GM19193 (cell line): ENCODE results near the gene MEGF8.

Experiments used
- POLR2A ChIP-seq: IDR thresholded peaks from 4 replicates; pipeline ENCODE4 v1.6.1; 2011; ENCODE audit not compliant: insufficient read depth, insufficient read length; ENCODE audit errors: extremely low read depth

Gene MEGF8

GRCh38 chr19:42291435-42291810 is 34.0 kb upstream of the MEGF8 start:
- no peak for TF ChIP-seq POLR2A

- no peak for TF ChIP-seq POLR2A
Measured at GRCh38 chr19:42292042-42292960, 33.1 kb upstream of the MEGF8 start.

DNA sequence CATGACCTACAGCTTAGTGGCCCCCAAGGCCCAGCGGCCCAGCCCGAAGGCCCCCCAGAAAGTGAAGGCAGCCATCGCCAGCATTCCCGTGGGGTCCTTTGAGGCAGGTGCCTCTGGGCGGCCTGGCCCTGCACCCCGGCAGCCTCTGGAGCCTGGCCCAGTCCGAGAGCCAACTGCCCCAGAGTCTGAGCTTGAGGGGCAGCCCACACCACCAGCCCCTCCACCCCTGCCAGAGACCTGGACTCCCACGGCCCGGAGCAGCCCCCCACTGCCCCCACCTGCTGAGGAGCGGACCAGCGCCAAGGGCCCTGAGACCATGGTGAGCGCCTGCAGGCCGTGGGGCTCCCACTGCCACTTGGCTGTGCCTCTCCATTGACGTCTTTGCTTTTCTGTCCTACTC is 32.5 kb upstream of the MEGF8 start:
- TF ChIP-seq POLR2A: no peak

DNA sequence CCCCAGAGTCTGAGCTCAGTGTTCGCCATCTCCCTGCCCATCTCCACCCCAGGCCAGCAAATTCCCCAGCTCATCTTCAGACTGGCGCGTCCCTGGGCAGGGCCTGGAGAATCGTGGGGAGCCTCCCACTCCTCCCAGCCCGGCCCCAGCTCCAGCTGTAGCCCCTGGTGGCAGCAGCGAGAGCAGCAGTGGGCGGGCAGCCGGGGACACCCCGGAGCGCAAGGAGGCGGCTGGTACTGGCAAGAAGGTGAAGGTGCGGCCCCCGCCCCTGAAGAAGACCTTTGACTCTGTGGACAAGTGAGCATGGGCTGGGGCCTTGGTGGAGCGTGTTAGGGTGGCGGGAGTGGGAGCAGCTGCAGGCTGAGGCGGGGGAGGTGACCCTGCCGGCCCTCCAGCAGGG is 31.9 kb upstream of the MEGF8 start:
- TF ChIP-seq POLR2A: no peak

DNA sequence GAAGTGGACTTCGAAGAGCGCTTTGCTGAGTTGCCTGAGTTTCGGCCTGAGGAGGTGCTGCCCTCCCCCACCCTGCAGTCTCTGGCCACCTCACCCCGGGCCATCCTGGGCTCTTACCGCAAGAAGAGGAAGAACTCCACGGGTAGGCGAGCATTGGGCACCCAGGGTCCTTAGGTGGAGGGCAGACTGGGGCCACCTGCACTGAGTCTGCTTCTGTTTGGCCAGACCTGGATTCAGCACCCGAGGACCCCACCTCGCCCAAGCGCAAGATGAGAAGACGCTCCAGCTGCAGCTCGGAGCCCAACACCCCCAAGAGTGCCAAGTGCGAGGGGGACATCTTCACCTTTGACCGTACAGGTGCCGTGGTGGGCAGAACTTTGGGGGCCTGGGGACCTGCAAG is 31.5 kb upstream of the MEGF8 start:
- no peak for TF ChIP-seq POLR2A

DNA sequence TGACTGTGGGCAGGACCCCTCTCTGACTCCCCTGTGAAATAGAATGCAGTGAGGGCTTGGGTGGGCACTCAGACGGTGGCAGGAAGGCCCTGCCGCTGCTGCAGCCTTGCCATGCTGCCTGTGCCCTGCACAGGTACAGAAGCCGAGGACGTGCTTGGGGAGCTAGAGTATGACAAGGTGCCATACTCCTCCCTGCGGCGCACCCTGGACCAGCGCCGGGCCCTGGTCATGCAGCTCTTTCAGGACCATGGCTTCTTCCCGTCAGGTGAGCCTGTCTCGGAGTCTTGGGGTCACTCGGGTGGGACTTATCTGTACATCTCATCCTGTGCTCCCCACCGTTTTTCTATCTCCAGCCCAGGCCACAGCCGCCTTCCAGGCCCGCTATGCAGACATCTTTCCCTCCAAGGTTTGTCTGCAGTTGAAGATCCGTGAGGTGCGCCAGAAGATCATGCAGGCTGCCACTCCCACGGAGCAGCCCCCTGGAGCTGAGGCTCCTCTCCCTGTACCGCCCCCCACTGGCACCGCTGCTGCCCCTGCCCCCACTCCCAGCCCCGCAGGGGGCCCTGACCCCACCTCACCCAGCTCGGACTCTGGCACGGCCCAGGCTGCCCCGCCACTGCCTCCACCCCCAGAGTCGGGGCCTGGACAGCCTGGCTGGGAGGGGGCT is 30.8 kb upstream of the MEGF8 start:
- no peak for TF ChIP-seq POLR2A

DNA sequence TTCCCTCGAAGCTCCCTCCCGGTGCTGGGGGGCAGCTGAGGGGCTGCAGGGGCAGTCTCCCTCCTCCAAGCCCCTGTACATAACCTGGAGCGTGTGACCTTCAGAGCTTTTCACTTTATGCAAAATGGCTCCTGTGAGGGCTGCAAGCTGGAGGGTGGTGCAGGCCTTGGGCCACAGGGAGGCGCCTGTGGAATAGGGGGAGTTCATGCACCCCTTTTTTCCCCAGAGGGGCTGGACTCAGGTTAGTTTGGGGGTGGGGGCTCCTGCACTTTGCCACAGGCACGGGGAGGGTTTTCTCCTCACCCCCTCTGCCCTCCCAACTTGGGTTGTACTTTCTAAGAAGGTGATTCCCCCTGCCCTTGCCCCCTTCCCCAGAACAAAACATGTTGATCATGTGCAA is 30.1 kb upstream of the MEGF8 start:
- TF ChIP-seq POLR2A: no peak

DNA sequence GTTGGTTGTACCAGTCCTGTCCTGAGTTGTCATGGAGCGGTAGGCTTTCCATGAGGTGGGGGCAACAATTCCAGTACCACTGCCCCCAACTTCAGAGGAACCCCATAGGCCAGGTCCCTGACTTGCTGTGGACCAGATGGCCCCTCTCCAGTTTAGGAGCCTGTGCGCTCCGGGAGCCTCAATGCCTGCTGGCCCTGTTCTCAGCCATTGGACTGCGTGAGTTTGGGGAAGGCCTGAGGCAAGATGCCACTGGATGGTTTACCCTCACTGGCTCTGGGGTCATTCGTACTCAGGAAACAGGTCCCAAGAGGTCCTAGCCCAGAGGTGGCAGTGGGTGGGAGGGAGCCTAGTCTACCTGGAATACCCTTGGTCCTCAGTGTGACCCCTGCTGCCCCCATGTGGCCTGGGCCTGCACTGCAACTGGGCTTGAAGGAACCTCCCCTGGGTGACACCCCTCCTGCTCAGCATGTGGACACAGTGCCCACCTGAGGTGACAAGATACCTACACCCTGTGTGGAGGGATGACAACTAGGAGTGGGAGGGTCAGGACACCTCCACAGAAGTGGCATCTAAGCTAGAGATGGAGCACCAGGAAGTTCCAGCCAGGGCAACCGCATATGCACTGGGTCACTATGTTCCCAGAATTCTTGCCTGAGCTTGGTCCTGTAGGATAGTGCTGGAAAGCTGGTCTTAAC is 29.5 kb upstream of the MEGF8 start:
- TF ChIP-seq POLR2A: no peak

GRCh38 chr19:42297039-42297438 is 28.4 kb upstream of the MEGF8 start:
- peak; percentile 22 for TF ChIP-seq POLR2A

DNA sequence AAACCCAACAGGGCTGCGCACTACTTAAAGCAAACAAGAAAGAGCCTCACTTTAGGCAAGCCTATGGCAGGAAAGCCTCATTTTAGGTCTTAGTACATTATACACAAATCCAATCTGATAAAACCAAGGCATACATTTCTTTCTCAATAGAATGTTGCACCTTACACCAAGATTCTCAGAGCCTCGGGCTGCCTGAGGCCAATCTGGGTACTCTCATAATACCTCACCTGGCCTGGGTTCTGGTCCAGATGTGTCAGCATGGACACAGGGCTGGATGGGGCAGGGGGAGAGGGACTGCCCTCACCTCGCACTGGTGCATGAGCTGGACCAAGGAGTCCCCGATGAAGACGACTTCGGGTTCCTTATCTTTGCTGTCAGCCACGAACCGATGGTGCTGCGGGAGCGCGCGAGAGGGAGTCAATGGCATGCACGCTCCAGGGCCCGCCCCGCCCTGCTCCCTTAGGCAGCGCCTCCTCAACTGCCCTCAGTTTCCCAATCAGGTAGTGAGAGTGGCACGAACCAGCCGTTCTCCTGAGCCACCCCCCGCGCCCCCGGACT is 23.7 kb upstream of the MEGF8 start, which contains the start of gene PRR19:
PRR19 (plus strand) TSS at position 487 of the 558 bp plus-strand sequence. CDS start 7,453 bp downstream, outside the sequence.
- TF ChIP-seq POLR2A: no peak

DNA sequence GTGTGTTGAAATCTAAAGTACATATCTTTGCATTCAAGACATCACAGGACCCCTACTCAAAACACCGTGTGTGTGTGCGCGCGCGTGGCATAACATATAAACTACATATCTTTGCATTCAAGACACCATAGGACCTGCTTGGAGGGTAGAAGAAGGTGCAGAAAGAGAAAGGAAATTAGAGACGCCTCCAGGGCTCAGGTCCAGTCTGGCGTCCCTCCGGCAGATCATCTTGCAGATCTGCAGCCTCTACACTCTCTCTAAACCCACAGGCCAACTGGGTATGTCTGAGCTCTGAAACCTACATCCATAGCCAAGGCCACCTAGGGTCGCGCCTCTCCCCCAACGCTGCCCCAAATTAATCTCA is 22.4 kb upstream of the MEGF8 start:
- no peak for TF ChIP-seq POLR2A

GRCh38 chr19:42303876-42304275 is 21.6 kb upstream of the MEGF8 start:
- TF ChIP-seq POLR2A: no peak

GRCh38 chr19:42306646-42307045 is 18.8 kb upstream of the MEGF8 start:
- no peak for TF ChIP-seq POLR2A

- TF ChIP-seq POLR2A: no peak
Measured at GRCh38 chr19:42309686-42310085, 15.7 kb upstream of the MEGF8 start.

GRCh38 chr19:42311657-42312056 is 13.8 kb upstream of the MEGF8 start:
- no peak for TF ChIP-seq POLR2A
